Muscle of back (tissue), 11 donors: ENCODE data around the gene DACT2. TPM values are rescaled to one million over a fixed set of nuclear protein-coding genes. Genes with fewer than 3 reads are reported as not detected.
"Not testable (repeated sequence)": the region's sequence is repeated elsewhere in the genome, so short reads cannot be mapped to it uniquely, and the experiment has no call there.

Experiments used
- DNase-seq, 3 donors: peaks; one replicate each; pipeline versions ENCODE4 v3.0.0 to v3.0.0-alpha.2; 2013
- polyA plus RNA-seq, 10 donors: library from polyadenylated mRNA; unstranded; fragments of 120-200 nt; gene quantifications; one replicate each; pipeline ENCODE4 v1.2.1, GENCODE V29; 2013; ENCODE audit not compliant: insufficient read length in 10 of 10

The DACT2 gene
- polyA plus RNA-seq, 10 donors = 0.72 to 4.1 (median 1.5) TPM

GRCh38 chr6:168304752-168305015, 14.9 kb downstream of the DACT2 start:
- no peak for DNase-seq

GRCh38 chr6:168303982-168304751, 15.4 kb downstream of the DACT2 start:
- no peak for DNase-seq

- DNase-seq = peak in 1 of 3 donors; percentile 33
Observed at GRCh38 chr6:168302534-168302933, 17.0 kb downstream of the DACT2 start.

GRCh38 chr6:168301648-168302398, 17.8 kb downstream of the DACT2 start:
- DNase-seq = no peak

- no peak for DNase-seq
Observed at GRCh38 chr6:168300975-168301647, 18.5 kb downstream of the DACT2 start.

DNA sequence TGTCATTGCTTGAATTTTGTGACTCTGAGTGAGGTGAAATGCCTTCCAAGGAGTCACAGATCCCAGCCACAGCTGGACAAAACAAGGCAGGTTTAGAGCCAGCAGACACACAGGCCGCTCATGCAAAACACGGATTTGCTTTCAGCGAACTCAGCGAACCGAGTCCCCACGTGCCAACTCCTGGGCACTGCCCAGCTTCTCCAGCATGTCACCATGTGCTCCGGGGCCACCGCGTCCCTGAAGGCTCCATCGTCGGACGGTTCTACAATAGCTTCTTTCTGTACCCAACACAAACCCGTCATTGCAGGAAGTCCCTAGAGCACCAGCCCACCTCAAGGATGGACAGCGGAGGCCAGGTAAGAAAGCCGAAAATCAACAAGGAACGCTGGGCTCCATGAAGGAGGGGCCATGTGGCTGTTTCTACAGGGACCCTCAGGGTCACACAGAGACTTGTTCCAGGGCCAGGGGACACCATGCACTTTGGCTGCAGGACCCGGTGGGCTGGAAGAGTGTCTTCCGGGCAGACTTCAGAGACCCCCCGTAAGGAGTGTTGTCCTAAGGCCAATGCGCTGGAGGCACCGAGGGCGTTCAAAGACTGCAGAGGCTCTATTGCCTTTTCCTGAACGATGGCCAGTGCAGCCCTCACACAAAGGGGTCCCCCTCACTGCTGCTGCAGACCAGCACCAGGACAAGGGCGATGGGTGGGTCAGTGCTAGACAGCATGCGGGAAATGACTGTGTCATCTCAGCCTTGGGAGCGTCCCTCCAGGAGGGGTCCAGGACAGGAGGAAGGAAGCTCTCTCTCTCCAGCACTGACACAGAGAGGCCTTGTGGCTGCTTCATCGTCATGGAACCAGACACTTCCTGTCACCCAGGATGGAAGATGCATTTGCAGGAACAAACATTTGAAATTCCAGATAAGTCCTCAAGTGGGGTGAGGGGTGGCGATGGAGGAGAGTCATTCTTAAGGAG, 19.8 kb downstream of the DACT2 start:
- DNase-seq = no peak

GRCh38 chr6:168297643-168298042, 21.9 kb downstream of the DACT2 start:
- no peak for DNase-seq

DNA sequence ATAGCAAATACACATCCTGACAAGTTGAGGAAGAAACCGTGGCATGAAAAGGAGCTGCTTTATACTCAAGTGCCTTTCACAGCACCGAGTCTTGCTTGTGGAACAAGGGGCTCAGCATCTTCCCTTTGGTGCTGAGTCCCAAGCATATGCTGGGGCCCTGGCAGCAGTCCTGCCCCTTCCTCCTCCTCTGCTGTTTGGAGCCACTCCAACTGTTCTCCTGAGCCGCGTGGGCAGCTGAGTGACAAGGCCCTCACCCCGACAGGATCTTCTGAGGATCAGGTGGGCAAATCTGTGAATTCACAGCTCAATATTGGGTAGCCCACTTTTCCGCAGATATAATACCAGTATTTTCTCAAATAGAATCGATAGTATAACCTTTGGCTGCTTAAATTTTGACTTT, 24.7 kb downstream of the DACT2 start:
- no peak for DNase-seq

GRCh38 chr6:168293636-168294530, 25.7 kb downstream of the DACT2 start:
- DNase-seq = no peak

DNA sequence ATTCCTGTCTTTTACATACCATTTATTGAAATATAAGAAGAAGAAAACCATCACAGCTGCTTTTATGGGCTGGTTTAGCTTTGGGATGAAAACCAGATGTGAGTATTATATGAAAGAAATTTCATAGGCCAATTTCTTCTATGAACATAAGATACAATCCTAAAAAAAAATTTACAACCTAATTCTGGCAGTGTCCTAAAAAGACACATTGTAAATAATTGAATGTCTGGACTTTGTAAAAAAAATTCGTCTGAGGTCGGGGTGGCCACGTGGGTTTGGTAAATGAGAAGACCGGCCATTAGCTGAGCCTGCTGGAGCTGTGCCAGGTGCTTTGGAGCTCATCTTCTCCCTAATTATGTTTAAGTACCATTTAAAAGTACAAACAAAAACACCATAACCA, 26.8 kb downstream of the DACT2 start:
- DNase-seq = peak; percentile 17 to 70 (median 38)

- DNase-seq = no peak
Observed at GRCh38 chr6:168291450-168291849, 28.1 kb downstream of the DACT2 start.

DNA sequence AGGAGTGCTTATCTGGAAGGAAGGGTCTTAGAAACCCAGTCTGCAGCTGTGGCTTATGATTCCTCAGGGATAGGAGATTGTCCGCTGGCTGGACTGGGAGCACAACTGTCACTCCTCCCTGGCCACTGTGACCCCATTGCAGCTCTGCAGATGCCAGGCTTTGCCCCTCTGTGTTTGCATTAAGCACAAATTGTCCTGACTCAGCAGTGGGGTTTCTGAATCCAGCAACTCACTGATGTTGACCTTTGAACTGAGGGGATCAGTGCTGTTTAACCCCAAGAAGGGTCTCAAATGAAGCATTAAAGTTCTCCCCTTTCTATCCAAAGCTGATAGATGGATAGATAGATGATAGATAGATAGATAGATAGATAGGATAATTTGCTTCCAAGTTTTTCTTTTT, 29.5 kb downstream of the DACT2 start:
- DNase-seq = no peak

DNA sequence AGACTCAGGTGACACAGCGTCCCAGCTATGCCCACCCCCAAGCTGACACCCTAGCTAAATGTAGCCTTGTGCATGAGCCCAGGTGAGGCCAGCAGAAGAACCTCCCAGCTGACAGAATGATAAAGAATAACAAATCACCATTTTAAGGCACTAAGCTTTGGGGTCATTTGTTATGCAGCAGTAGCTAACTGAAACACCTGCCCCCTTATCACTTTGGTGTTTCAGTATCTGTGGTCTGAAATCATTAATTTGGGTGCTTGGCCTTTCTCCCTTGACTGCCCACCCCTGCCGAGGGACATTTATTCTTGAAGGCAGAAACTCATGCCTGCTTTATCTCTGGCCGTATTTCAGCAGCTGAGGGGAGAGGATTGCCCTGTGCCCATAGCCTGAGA, 30.0 kb downstream of the DACT2 start:
- DNase-seq = no peak

- DNase-seq = no peak
Observed at GRCh38 chr6:168288781-168289570, 30.6 kb downstream of the DACT2 start.

DNA sequence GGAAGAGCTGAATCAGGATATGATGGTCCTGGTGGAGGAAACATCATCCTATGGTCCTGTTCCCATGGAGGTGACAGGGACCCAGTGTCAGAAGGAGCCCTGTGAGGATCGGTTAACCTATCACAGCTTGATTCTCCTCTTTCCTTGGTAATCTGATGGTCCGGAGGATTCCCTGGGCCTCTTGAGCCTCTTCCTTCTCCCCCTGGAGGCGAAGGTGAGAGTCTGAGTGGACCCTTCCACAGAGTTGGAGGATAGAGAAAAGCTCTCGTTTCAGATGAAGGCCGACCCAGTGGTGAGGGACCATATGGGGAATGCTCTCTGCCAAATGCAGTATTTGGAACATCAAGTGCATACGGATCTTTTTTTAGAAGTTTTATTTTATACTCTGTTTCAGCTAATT, 32.1 kb downstream of the DACT2 start:
- DNase-seq = not testable (repeated sequence)

DNA sequence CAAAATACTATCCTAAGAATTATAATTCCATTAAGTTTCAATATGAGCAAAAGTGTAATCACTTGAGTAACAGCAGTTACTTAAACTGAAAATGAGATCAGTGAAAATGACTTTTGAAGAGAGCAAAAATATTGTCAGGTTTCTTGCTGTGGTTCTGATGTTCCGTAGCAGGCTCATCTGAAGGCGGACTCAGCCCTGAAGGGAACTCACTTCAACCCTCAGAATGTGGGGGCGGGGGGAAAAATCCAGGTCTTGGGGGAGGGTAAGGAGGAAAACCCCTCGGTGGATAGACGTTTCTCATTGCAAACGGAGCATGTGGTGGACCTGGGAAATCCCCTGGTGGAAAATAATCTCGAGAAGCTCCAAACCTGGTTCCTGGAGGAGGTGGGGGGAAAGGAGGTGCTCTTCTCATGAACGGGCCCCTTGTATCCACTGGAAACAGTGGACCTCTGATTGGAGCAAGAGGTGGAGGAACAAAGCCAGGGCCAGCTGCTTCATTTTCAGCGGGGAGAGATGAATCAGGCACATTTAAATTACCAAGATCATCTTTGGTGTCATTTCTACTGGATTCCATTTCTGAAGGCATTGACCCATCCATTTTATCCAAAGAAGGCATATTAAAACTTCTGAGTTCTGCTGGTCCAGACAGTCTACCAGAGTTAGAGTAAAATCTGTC, 32.7 kb downstream of the DACT2 start:
- not testable (repeated sequence) for DNase-seq

DNA sequence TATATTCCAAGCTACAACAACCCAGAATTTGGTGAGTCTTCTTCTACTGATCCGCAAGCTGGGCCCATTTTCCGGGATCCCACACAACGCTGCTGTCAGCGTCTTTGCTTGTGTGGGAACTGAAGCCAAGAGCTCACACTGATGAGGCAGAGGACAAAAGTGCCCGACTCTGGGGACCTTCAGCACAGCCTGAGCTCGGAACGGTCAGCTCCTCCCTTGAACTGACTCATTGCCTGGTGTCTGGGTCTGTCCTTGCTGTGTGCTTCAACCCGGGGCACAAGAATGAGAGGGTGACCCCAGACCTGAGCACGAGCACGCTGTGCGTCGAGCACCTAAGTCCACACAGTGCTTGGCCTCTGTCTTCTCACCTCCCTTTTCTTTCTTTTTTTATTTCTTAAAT, 33.5 kb downstream of the DACT2 start:
- DNase-seq = no peak

DNA sequence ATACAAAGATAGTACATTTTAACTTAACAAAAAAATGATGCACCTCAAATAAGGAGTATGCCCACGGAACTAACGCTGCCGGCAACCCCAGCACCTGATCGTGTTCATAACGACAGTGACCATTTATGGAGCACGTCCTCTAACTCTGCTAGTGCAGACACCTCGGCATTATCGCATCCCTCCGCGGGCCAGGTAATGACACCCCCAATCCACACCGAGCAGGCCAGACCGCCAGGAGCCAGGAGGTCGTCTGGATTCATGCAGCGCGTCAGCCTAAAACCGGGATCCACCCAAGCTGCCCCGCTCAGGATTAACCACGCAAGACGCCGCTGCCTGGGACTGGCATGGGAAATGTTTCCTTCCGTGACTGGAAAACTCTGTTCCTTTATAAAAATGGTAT, 34.1 kb downstream of the DACT2 start:
- DNase-seq = no peak

GRCh38 chr6:168284187-168284586, 35.4 kb downstream of the DACT2 start:
- DNase-seq = no peak
